COLO829 (cell line): ENCODE results near the gene MEGF11.
A peak's percentile ranks its signal among the peaks of the same experiment; 100 is the strongest.
"Not testable (repeated sequence)": the region's sequence is repeated elsewhere in the genome, so short reads cannot be mapped to it uniquely, and the experiment has no call there.

Experiments
- DNase-seq: peaks from one replicate; pipeline ENCODE4 v3.0.0; 2012; ENCODE audit warnings: low spot score

The MEGF11 gene

GRCh38 chr15:66001042-66001441 lies 252.5 kb downstream of the MEGF11 start:
- DNase-seq = no peak

GRCh38 chr15:65998486-65998885 lies 255.1 kb downstream of the MEGF11 start:
- DNase-seq = no peak

DNA sequence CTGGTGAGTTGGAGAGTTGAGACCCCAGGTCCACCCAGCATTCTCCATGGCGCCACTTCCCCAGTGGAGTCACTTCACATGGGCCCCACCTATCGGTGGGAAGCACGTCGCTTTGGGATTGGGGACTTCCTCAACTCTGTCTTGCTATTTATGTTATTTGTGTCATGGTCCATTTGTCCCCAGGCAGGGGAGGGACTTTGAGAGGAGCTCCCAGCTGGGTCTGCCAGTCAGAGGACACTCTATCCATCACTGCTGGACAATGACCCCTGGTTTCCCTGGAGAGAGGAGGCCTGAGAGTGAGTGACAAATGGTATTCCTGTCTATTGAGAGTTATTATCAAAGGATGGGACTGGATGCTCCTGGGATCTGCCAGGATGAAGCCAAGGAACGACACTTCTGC lies 256.6 kb downstream of the MEGF11 start:
- no peak for DNase-seq

DNA sequence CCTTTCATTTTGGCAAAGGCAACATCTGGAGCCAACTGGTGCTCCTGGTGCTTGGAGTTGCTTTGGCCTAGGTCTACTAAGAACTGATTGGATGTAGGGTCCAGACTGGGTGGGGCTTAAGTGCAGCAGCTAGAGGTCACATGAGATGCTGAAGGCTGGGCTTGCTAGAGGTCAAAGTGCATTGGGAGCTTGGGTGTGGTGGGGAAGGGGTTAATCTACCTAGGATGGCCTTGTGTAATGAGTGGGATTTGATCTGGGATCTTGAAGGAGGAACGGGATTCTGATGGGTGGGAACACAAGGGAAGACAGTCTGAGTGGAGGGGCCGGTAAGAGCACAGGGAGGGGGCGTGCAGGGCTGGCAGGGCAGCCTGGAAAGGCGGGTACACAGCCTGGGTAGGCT lies 258.7 kb downstream of the MEGF11 start:
- no peak for DNase-seq

GRCh38 chr15:65993762-65994161 lies 259.8 kb downstream of the MEGF11 start:
- DNase-seq = no peak

GRCh38 chr15:65993236-65993635 lies 260.3 kb downstream of the MEGF11 start:
- DNase-seq = no peak

DNA sequence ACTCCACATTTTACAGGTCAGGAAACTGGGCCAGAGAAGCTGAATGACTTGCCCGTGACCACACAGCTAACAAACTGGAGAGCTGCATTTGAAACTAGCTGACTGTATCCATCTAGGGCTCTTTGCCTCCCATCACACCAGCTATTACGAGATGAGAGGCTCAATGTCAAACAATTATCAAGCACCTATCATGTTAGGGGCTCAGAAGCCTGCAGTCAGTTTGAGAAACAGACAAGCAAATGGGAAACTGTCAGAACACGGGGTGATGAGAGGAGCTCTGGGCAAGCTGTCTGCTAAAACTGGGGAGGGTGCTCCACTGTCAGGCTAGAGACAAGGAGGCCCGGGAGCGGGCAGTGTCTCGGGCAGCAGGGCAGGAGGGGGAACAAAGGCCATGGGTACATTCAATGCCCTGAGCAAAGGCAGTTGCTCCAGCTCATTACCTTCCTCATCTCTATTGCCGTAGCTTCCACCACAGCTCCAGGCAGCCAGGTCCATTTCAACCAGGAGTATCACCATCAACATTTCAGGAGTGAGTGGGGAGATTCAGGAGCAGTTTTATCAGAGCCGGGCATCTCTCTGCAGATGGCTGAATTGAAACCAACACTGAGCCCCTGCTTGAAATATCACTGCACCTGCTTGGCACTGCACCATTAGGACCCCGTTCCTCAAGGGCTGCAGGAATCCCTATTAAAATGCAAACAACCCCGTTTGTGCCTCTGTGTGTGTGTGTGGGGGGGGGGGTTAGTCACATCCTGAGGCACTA lies 261.6 kb downstream of the MEGF11 start:
- DNase-seq = no peak

DNA sequence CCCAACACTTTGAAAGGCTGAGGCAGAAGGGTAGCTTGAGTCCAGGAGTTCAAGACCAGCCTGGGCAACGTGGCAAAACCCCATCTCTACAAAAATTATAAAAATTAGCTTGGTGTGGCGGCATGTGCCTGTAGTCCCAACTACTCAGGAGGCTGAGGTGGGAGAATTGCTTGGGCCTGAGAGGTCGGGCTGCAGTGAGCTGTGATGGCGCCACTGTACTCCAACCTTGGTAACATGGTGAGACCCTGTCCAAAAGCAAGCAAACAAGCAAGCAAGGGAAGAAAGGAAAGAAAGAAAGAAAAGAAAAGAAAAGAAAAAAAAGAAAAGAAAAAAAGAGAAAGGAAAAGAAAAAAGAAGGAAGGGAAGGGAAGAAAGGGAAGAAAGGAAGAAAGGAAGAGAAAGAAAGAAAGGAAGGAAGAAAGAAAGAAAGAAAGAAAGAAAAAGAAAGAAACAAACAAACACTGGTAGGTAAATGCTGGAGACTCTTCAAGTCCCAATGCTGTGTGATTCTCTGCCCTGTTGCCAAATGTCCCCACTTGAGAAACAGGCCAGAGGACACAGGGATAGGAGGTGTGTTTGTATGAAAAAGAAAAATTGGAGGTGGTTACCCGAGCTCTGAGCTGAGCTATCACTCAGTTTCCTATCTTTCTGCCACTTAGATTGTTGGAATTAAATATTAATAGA lies 263.1 kb downstream of the MEGF11 start:
- no peak for DNase-seq

GRCh38 chr15:65987100-65987499 lies 266.4 kb downstream of the MEGF11 start:
- no peak for DNase-seq

GRCh38 chr15:65986416-65986815 lies 267.1 kb downstream of the MEGF11 start:
- DNase-seq = no peak

- DNase-seq = no peak
Observed at GRCh38 chr15:65985387-65985786, 268.2 kb downstream of the MEGF11 start.

GRCh38 chr15:65982627-65983322 lies 270.8 kb downstream of the MEGF11 start:
- no peak for DNase-seq

DNA sequence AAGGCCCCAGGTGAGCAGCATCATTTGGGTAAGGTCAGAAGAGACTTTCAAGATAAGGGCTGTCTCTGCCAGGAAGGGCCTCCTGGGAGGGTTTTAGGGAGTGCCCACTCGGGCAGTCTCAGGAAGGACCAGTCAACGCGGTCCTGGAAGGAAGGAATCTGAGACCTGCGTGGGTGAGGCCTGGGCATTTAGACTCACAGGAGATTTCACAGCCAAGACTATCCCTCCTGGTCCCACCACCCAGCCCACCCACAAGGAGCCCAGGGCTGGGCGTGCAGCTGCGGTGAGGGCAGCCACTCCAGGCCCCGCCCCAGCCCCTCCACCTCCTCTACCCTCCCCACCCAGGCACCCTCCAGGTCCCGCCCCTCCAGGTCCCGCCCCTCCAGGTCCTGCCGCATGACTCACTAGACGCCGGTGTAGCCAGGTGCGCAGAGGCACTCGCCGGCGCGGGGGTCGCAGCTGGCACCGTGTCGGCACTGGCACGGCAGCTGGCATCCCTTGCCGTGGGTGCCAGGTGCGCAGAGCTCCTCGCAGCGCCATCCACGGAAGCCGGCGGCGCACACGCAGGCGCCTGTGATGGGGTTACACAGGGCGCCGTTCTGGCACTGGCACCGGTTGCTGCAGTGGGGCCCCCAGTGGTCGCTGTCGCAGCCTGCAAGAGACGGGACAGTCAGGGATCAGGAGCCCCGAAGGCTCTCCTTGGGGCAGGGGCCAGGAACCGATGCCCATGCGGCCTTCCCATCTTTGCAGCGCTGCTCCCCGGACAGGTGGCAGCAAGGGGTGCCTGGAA lies 271.5 kb downstream of the MEGF11 start:
- DNase-seq = no peak

GRCh38 chr15:65980824-65981456 lies 272.6 kb downstream of the MEGF11 start:
- peak; percentile 48 for DNase-seq

DNA sequence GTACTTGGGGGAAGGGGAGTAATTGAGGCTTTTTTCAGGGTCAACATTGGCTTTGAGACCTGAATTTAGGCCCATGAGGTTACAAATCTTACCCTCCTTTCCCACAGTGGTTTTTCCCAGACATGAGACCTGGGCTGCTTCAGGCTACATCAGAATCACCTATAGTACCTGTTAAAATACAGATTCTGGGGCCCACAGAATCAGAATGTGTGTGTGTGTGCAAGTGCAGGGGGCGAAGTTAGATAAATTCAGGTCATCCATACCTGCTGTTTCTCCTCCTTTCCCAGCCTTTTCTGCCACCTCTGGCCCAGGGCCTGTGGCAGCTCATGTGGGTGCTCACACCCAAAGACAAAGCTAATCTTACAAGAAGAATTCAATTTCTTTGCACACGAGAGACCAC lies 273.7 kb downstream of the MEGF11 start:
- no peak for DNase-seq

DNA sequence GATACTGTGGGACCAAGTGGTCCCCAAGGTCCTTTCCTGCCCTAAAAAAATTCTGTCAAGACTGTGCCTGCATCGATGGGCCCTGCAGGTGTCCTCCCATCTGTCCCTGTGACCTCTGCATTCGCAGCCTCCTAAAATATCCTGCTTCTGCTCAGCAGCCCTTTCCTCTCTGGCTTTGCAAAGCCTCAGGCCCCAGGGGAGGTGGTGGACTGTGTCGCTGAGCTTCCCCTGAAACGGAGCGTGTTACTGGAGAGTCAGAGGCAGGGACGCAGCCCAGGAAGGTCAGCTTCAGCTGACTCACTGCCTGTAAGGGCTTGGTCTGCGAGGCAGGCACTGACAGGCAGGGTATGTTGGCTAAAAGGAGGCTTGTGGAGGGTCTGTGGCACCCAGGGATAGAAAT lies 274.2 kb downstream of the MEGF11 start:
- DNase-seq = no peak

DNA sequence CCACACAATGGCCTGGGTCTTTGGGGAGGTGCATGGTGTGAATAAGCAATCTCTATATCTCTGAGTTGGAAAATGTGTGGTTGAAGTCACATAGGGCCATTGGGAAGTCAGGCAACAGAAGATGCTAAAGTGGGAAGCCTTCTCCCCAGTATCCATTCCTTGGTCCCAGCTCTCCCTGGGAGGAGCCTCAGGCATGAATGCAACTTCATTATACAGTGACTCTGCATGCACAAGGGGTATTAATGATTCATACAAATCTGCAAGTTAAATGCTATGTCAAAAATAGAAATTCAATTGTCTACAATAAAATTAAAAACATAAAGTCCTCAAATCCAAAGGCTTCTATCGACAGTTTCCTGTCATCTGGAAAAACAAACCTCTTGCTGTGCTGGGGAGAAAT lies 275.4 kb downstream of the MEGF11 start:
- no peak for DNase-seq

GRCh38 chr15:65976196-65976595 lies 277.4 kb downstream of the MEGF11 start:
- not testable (repeated sequence) for DNase-seq

GRCh38 chr15:65971741-65971995 lies 281.9 kb downstream of the MEGF11 start:
- no peak for DNase-seq

- DNase-seq = no peak
Observed at GRCh38 chr15:65970937-65971740, 282.4 kb downstream of the MEGF11 start.
